H1 (cell line): ENCODE data around the gene CATSPERD. TPM values are rescaled to one million over a fixed set of nuclear protein-coding genes. Genes with fewer than 3 reads are reported as not detected.

ENCODE experiments used
- CTCF ChIA-PET: fragments of 300-600 bp; sonication (Branson Sonifier 250); formaldehyde crosslinking; loops from one replicate; lab custom pipeline; 2021; ENCODE audit not compliant: partially characterized antibody; lab: Charles Lee
- POLR2A ChIA-PET: fragments of 300-600 bp; sonication (Branson Sonifier 250); formaldehyde crosslinking; loops from one replicate; lab custom pipeline; 2021; ENCODE audit warnings: inconsistent platforms; ENCODE audit not compliant: partially characterized antibody; lab: Charles Lee
- DNase-seq, 2 experiments: peaks; one replicate each; pipeline versions ENCODE4 v3.0.0 to v3.0.0-alpha.2; 2010 to 2022; ENCODE audit warnings: low spot score in 2 of 2, low read depth in 1 of 2, mixed read lengths in 1 of 2
- FAIRE-seq: peaks from 2 replicates; lab custom pipeline; 2011; peaks lifted over from hg19 to GRCh38; lab: Jason Lieb, UNC
- H2AFZ ChIP-seq: 2 replicates; pipeline ENCODE4 v1.8.1; 2012; ENCODE audit warnings: low read length, inconsistent platforms
- H2AK5ac ChIP-seq: 2 replicates; pipeline ENCODE4 v1.6.1; 2013; ENCODE audit warnings: low read depth, low read length
- H2BK120ac ChIP-seq: replicated peaks from 2 replicates; pipeline ENCODE3; 2013; ENCODE audit warnings: low read depth, low read length, inconsistent platforms
- H2BK12ac ChIP-seq: 2 replicates; pipeline ENCODE4 v1.6.1; 2013; ENCODE audit warnings: low read depth, low read length
- H2BK15ac ChIP-seq: 2 replicates; pipeline ENCODE4 v1.6.1; 2013; ENCODE audit warnings: low read length
- H2BK20ac ChIP-seq: 2 replicates; pipeline ENCODE4 v1.6.1; 2013; ENCODE audit warnings: low read length
- H2BK5ac ChIP-seq: 2 replicates; pipeline ENCODE4 v1.6.1; 2013; ENCODE audit warnings: low read depth, low read length
- H3K14ac ChIP-seq: 2 replicates; pipeline ENCODE4 v1.6.1; 2013; ENCODE audit warnings: inconsistent platforms; ENCODE audit not compliant: insufficient read length
- H3K18ac ChIP-seq: 2 replicates; pipeline ENCODE4 v1.6.1; 2013; ENCODE audit warnings: low read length; ENCODE audit errors: extremely low read depth
- H3K23ac ChIP-seq: 2 replicates; pipeline ENCODE4 v1.6.1; 2013; ENCODE audit warnings: inconsistent platforms; ENCODE audit not compliant: insufficient read length
- H3K23me2 ChIP-seq: 2 replicates; pipeline ENCODE4 v1.6.1; 2013; ENCODE audit warnings: low read depth, low read length
- H3K27ac ChIP-seq: 2 replicates; pipeline ENCODE4 v1.6.1; 2011; ENCODE audit warnings: low read depth, low read length, inconsistent platforms
- H3K27me3 ChIP-seq, 4 experiments: replicated peaks in 1 of 4; 1 replicate in 1 of 4; 2 replicates in 3 of 4; pipeline versions ENCODE4 v1.6.1 to v1.8.1; 2011 to 2013; ENCODE audit warnings: low read length in 3 of 4, mild to moderate bottlenecking in 3 of 4, inconsistent platforms in 2 of 4, mixed read lengths in 2 of 4, moderate library complexity in 1 of 4; ENCODE audit not compliant: control insufficient read depth in 3 of 4, insufficient read depth in 3 of 4; ENCODE audit errors: extremely low read depth in 1 of 4
- H3K36me3 ChIP-seq, 4 experiments: 2 replicates each; pipeline versions ENCODE4 v1.6.1 to v1.8.1; 2011 to 2013; ENCODE audit warnings: mild to moderate bottlenecking in 4 of 4, low read length in 3 of 4, moderate library complexity in 2 of 4, control low read depth in 1 of 4, inconsistent platforms in 1 of 4; ENCODE audit not compliant: insufficient read depth in 4 of 4, control insufficient read depth in 2 of 4
- H3K4ac ChIP-seq: replicated peaks from 2 replicates; pipeline ENCODE3; 2013; ENCODE audit warnings: low read length, low read depth, mixed read lengths, inconsistent platforms; ENCODE audit not compliant: insufficient read length
- H3K4me1 ChIP-seq, 4 experiments: replicated peaks in 1 of 4; 1 replicate in 1 of 4; 2 replicates in 3 of 4; pipeline versions ENCODE4 v1.6.1 to v1.8.1; 2011 to 2013; ENCODE audit warnings: low read length in 3 of 4, inconsistent platforms in 2 of 4, mixed read lengths in 1 of 4; ENCODE audit not compliant: insufficient read depth in 4 of 4, control insufficient read depth in 3 of 4
- H3K4me2 ChIP-seq, 2 experiments: 2 replicates each; pipeline versions ENCODE4 v1.6.1 to v1.8.1; 2011 to 2013; ENCODE audit warnings: low read depth in 2 of 2, low read length in 2 of 2, control low read depth in 1 of 2, inconsistent platforms in 1 of 2, mild to moderate bottlenecking in 1 of 2; ENCODE audit not compliant: insufficient read depth in 1 of 2
- H3K4me3 ChIP-seq, 4 experiments: fragments of 200-600, 300-600 bp in 1 of 4; sonication (generic), shearing (Covaris generic), sonication (Bioruptor Twin) in 1 of 4; 2 replicates each; pipeline versions ENCODE4 v1.5.1 to v1.8.1; 2011 to 2016; ENCODE audit warnings: low read length in 4 of 4, low read depth in 3 of 4, control low read depth in 2 of 4, inconsistent platforms in 2 of 4, mild to moderate bottlenecking in 2 of 4, mixed read lengths in 1 of 4, moderate library complexity in 1 of 4; ENCODE audit not compliant: insufficient read depth in 2 of 4; ENCODE audit errors: extremely low read depth in 1 of 4
- H3K56ac ChIP-seq: replicated peaks from 2 replicates; pipeline ENCODE3; 2013; ENCODE audit warnings: low read depth, mild to moderate bottlenecking, mixed read lengths, low read length, inconsistent platforms; ENCODE audit not compliant: insufficient read length
- H3K79me1 ChIP-seq: 2 replicates; pipeline ENCODE4 v1.6.1; 2013; ENCODE audit warnings: low read depth, low read length, control low read depth
- H3K79me2 ChIP-seq, 2 experiments: 2 replicates each; pipeline versions ENCODE4 v1.6.1 to v1.8.1; 2012 to 2013; ENCODE audit warnings: low read length in 2 of 2, mild to moderate bottlenecking in 2 of 2, inconsistent platforms in 1 of 2; ENCODE audit not compliant: insufficient read depth in 2 of 2, control insufficient read depth in 1 of 2
- H3K9ac ChIP-seq, 4 experiments: replicated peaks in 1 of 4; 1 replicate in 1 of 4; 2 replicates in 3 of 4; pipeline versions ENCODE4 v1.6.1 to v1.8.1; 2011 to 2013; ENCODE audit warnings: low read depth in 3 of 4, low read length in 3 of 4, control low read depth in 2 of 4, mild to moderate bottlenecking in 2 of 4, moderate library complexity in 2 of 4, inconsistent platforms in 1 of 4; ENCODE audit errors: extremely low read depth in 1 of 4
- H3K9me3 ChIP-seq, 2 experiments: 2 replicates each; pipeline versions ENCODE4 v1.6.1 to v1.8.1; 2012 to 2013; ENCODE audit warnings: mild to moderate bottlenecking in 2 of 2, moderate library complexity in 2 of 2, control low read depth in 1 of 2, inconsistent platforms in 1 of 2, low read depth in 1 of 2, low read length in 1 of 2, mixed read lengths in 1 of 2; ENCODE audit not compliant: insufficient read depth in 2 of 2
- H4K20me1 ChIP-seq, 2 experiments: replicated peaks in 1 of 2; 2 replicates each; pipeline versions ENCODE3 to v1.8.1; 2011 to 2013; ENCODE audit warnings: inconsistent platforms in 2 of 2, low read length in 2 of 2, mild to moderate bottlenecking in 1 of 2; ENCODE audit not compliant: insufficient read depth in 2 of 2, control insufficient read depth in 1 of 2
- H4K5ac ChIP-seq: 2 replicates; pipeline ENCODE4 v1.6.1; 2013; ENCODE audit warnings: low read length, low read depth, mixed read lengths, inconsistent platforms; ENCODE audit not compliant: insufficient read length
- H4K8ac ChIP-seq: 2 replicates; pipeline ENCODE4 v1.8.0; 2013; ENCODE audit warnings: mild to moderate bottlenecking, moderate library complexity, low read length, inconsistent platforms; ENCODE audit not compliant: insufficient read depth; ENCODE audit errors: extremely low read depth
- H4K91ac ChIP-seq: replicated peaks from 2 replicates; pipeline ENCODE3; 2013; ENCODE audit warnings: low read length, mixed read lengths, inconsistent platforms; ENCODE audit not compliant: insufficient read length
- POLR2A ChIP-seq, 2 experiments: IDR thresholded peaks; 1 replicate in 1 of 2; 2 replicates in 1 of 2; pipeline ENCODE4 v1.6.1; 2011; ENCODE audit warnings: low read depth in 2 of 2, low read length in 2 of 2, mild to moderate bottlenecking in 2 of 2; ENCODE audit errors: control extremely low read depth in 1 of 2
- SP2 ChIP-seq: IDR thresholded peaks from 2 replicates; pipeline ENCODE4 v1.6.1; 2012; ENCODE audit warnings: mild to moderate bottlenecking, low read length, inconsistent platforms
- WGBS, 2 experiments: shearing (Covaris generic) in 1 of 2; methylation state at CpG; one replicate each; pipeline versions ENCODE4 v1.1.6 to v1.1.7; 2013 to 2015; ENCODE audit warnings: low lambda C conversion rate in 2 of 2, mixed read lengths in 2 of 2, inconsistent platforms in 1 of 2, low coverage in 1 of 2, missing lambda C conversion rate in 1 of 2; ENCODE audit not compliant: insufficient replicate concordance in 2 of 2, insufficient coverage in 1 of 2, insufficient read length in 1 of 2; ENCODE audit errors: extremely low coverage in 1 of 2, missing lambda C conversion rate in 1 of 2; 5-methylcytosine and 5-hydroxymethylcytosine counted together
- polyA plus RNA-seq, 7 experiments: library from polyadenylated mRNA; depleted of rRNA in 3 of 7; stranded (reverse) in 5 of 7; unstranded in 2 of 7; fragments of >200 nt in 5 of 7; fragments of 200-250 nt in 2 of 7; gene quantifications; 1 replicate in 5 of 7; 2 replicates in 1 of 7; 4 replicates in 1 of 7; pipeline versions ENCODE4 v1.2.1 to v1.2.3, GENCODE V29; 2011 to 2013; ENCODE audit warnings: missing spikeins in 2 of 7, mixed read lengths in 2 of 7
- total RNA-seq: library from RNA; stranded (reverse); fragmentation: NEBNext Ultra II Directional; extraction: Animal tissue kit (Norgen Biotek cat#: 25700); gene quantifications from 2 replicates; pipeline ENCODE4 v1.2.1, GENCODE V29; 2021

Gene CATSPERD
- total and polyA plus RNA-seq, 2 of the 8 experiments (the other 6 are each of a cell fraction or from before 2014, with no cell fraction given): 0.12 TPM; not detected in 1

- no peak for DNase-seq
- H2BK12ac ChIP-seq: no peak overlapping the region
- no peaks in the 10 kb centered on the region for H3K79me2 ChIP-seq
- H3K4me2 ChIP-seq: no peak overlapping the region
- no peak overlapping the region for H2BK5ac ChIP-seq
- H3K27ac ChIP-seq: no peak overlapping the region
- no peak overlapping the region for H2AFZ ChIP-seq
- no peak overlapping the region for H3K18ac ChIP-seq
- no peak overlapping the region for H4K5ac ChIP-seq
- no peak overlapping the region for H2BK15ac ChIP-seq
- H3K14ac ChIP-seq: no peak overlapping the region
- H3K9me3 ChIP-seq: no peaks in the 10 kb centered on the region
- no peak overlapping the region for H3K56ac ChIP-seq
- H3K4me3 ChIP-seq: no peak overlapping the region
- H3K36me3 ChIP-seq: peaks cover 20 to 42% (median 34%) of the 10 kb centered on the region in 4 experiments
- no peaks in the 10 kb centered on the region; a peak in 1 of 7 replicates for H3K4me1 ChIP-seq
- no peak overlapping the region for H2BK120ac ChIP-seq
- FAIRE-seq: no peak
- CTCF ChIA-PET: interaction anchor here (2.7 kb wide), 1 partner anchor 13 kb away, joined by 9 read pairs; no protein-coding TSS in a partner anchor
- H2AK5ac ChIP-seq: no peak overlapping the region
- WGBS, 2 experiments: 94% methylated on average over 38 of the region's 39 CpGs; no CpG with 5 or more reads in 1 of the 2 experiments
- H3K4ac ChIP-seq: no peak overlapping the region
- H4K8ac ChIP-seq: peak overlapping the region; percentile 46; the same call in 1 of the 2 replicates
- no peak overlapping the region for H4K91ac ChIP-seq
- no peak overlapping the region for H3K9ac ChIP-seq
- H3K27me3 ChIP-seq: no peaks in the 10 kb centered on the region
- H3K23ac ChIP-seq: no peak overlapping the region
- TF ChIP-seq POLR2A (IDR thresholded peaks at IDR 0.05; ENCODE audit: control extremely low read depth in 1 of 2, low read depth in 2 of 2, low read length in 2 of 2) (peak in 1 of 2 experiments; percentile 33; a peak in 1 of 3 replicates), SP2 (no peak)
- H3K79me1 ChIP-seq: peaks cover 5% of the 10 kb centered on the region; the same call in 1 of the 2 replicates
- H3K23me2 ChIP-seq: peaks cover 3% of the 10 kb centered on the region; the same call in 1 of the 2 replicates
- H2BK20ac ChIP-seq: no peak overlapping the region
- POLR2A ChIA-PET: interaction anchor here (3.6 to 4.5 kb wide), 3 partner anchors 8 to 96 kb away, joined by 18 to 32 read pairs (median 21); no protein-coding TSS in a partner anchor
- H4K20me1 ChIP-seq: peaks cover 0 to 10% of the 10 kb centered on the region in 2 experiments
Observed at GRCh38 chr19:5787409-5788182, 67.2 kb downstream of the CATSPERD start.
